CD4-positive, alpha-beta T cell treated with Interleukin-2 at 100 ng/mL for 4 hours (primary cell): Measurements from ENCODE around the gene SEPSECS.
"Not testable (repeated sequence)": the region's sequence is repeated elsewhere in the genome, so short reads cannot be mapped to it uniquely, and the experiment has no call there.

Experiments used
- DNase-seq: peaks from one replicate; pipeline ENCODE4 v3.0.0-alpha.2; 2020; ENCODE audit warnings: low spot score

Gene SEPSECS

GRCh38 chr4:25083441-25083840, 76.8 kb downstream of the SEPSECS start:
- DNase-seq: not testable (repeated sequence)

- no peak for DNase-seq
These were observed 78.3 kb downstream of the SEPSECS start for GRCh38 chr4:25081866-25082471.

- no peak for DNase-seq
These were observed 79.7 kb downstream of the SEPSECS start for GRCh38 chr4:25080571-25080970.

GRCh38 chr4:25078523-25078922, 81.7 kb downstream of the SEPSECS start:
- DNase-seq: no peak

- no peak for DNase-seq
These were observed 83.4 kb downstream of the SEPSECS start for GRCh38 chr4:25076625-25077398.

- no peak for DNase-seq
These were observed 84.4 kb downstream of the SEPSECS start for GRCh38 chr4:25075851-25076250.

GRCh38 chr4:25075129-25075528, 85.1 kb downstream of the SEPSECS start:
- DNase-seq: no peak

GRCh38 chr4:25070545-25070944, 89.7 kb downstream of the SEPSECS start:
- no peak for DNase-seq
